H1 (cell line): ENCODE data around the gene RBM38.

Experiments used
- ATF2 ChIP-seq: IDR thresholded peaks from 2 replicates; pipeline ENCODE4 v1.6.1; 2012; ENCODE audit warnings: low read length, inconsistent platforms
- CREB1 ChIP-seq: IDR thresholded peaks from 2 replicates; pipeline ENCODE4 v1.6.1; 2012; ENCODE audit warnings: inconsistent platforms
- CTCF ChIP-seq, 3 experiments: IDR thresholded peaks; 1 replicate in 2 of 3; 2 replicates in 1 of 3; pipeline versions ENCODE4 v1.5.1 to v1.6.1; 2011; ENCODE audit warnings: low read length in 3 of 3, mild to moderate bottlenecking in 3 of 3, inconsistent platforms in 2 of 3, low read depth in 1 of 3, moderate library complexity in 1 of 3; ENCODE audit not compliant: insufficient read depth in 1 of 3; ENCODE audit errors: control extremely low read depth in 1 of 3
- GABPA ChIP-seq: IDR thresholded peaks from 2 replicates; pipeline ENCODE4 v1.6.1; 2011; ENCODE audit warnings: mild to moderate bottlenecking, low read length, moderate library complexity, borderline replicate concordance; ENCODE audit not compliant: insufficient read depth
- HDAC2 ChIP-seq, 2 experiments: fragments of 300-600 bp in 1 of 2; sonication (generic) in 1 of 2; IDR thresholded peaks; 2 replicates each; pipeline ENCODE4 v1.6.1; 2011 to 2012; ENCODE audit warnings: low read depth in 2 of 2, low read length in 2 of 2, mild to moderate bottlenecking in 2 of 2, moderate library complexity in 2 of 2, borderline replicate concordance in 1 of 2, inconsistent platforms in 1 of 2
- JUND ChIP-seq: IDR thresholded peaks from 2 replicates; pipeline ENCODE4 v1.6.1; 2011; ENCODE audit warnings: mild to moderate bottlenecking, improper control_type of control experiment, low read length
- POLR2A ChIP-seq, 2 experiments: IDR thresholded peaks; 1 replicate in 1 of 2; 2 replicates in 1 of 2; pipeline ENCODE4 v1.6.1; 2011; ENCODE audit warnings: low read depth in 2 of 2, low read length in 2 of 2, mild to moderate bottlenecking in 2 of 2; ENCODE audit errors: control extremely low read depth in 1 of 2
- POLR2AphosphoS5 ChIP-seq: IDR thresholded peaks from 2 replicates; pipeline ENCODE4 v1.6.1; 2011; ENCODE audit warnings: low read depth, low read length

DNA sequence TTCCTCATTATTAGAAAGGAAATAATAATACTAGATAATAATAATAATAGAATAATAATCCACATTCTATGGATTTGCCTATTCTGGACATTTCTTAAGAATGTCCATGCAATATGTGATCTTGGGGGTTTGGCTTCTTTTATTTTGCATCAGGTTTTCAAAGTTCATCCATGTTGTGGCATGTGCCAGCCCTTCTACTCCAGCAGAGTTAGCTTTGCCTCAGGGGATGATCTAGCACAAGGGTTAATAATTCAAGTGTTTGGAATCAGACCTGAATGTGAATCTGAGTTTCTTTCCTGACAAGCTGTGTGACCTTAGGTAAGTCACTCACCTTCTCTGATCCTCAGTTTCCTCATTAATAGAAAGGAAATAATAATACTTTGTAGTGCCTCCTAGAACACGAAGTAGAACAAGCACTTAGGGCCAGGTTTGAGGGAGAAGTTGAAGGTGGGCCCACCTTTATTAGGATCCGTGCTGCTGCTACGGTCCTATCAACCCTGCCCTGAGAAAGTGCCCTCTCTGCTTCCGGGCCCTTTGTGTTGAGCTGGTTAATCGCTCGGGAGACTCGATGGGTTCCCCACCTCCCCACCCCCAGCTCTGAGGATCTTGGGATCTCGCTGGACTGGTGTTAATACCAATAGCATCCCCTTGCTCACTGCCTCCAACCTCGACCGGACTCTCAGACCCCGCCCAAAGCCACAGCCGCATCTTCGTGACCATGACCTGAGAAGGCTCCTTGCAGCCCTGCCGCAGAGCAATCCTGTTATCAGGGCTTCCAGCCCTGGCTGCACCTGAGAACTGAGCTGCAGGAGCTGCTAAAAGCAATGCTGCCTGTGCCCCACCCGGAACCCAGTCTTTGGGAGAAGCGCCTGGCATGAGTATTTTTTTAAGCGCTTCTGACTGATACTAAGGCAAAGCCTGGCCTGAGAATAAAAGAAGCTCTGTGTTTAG is 26.9 kb downstream of the RBM38 start:
- TF ChIP-seq HDAC2 (IDR thresholded peaks at IDR 0.05; ENCODE audit: borderline replicate concordance in 1 of 2, low read depth in 2 of 2, low read length in 2 of 2) (no peak), POLR2A (IDR thresholded peaks at IDR 0.05; ENCODE audit: control extremely low read depth in 1 of 2, low read depth in 2 of 2, low read length in 2 of 2) (no peak), ATF2 (no peak), CTCF (IDR thresholded peaks at IDR 0.05; ENCODE audit: control extremely low read depth in 1 of 3, insufficient read depth in 1 of 3, low read depth in 1 of 3, low read length in 3 of 3) (no peak), CREB1 (no peak), JUND (no peak), POLR2AphosphoS5 (no peak), GABPA (no peak)
